CD14-positive monocyte (primary cell): ENCODE measurements around the gene NDP. TPM values are rescaled to one million over a fixed set of nuclear protein-coding genes. Genes with fewer than 3 reads are reported as not detected.

ENCODE experiments used
- DNase-seq, 3 donors: peaks; one replicate each; pipeline ENCODE4 v3.0.0-alpha.2; 2011 to 2022
- H2AFZ ChIP-seq: 2 replicates; pipeline ENCODE4 v1.6.0; 2012; ENCODE audit warnings: mild to moderate bottlenecking, low read depth, low read length, inconsistent platforms; ENCODE audit not compliant: insufficient read depth, poor library complexity, severe bottlenecking
- H3K27ac ChIP-seq, 2 donors: 1 replicate in 1 of 2; 2 replicates in 1 of 2; pipeline ENCODE4 v1.5.1; 2012 to 2013; ENCODE audit warnings: low read length in 2 of 2, control low read depth in 1 of 2, inconsistent platforms in 1 of 2, low read depth in 1 of 2, mild to moderate bottlenecking in 1 of 2
- H3K27me3 ChIP-seq, 2 donors: one replicate each; pipeline versions ENCODE4 v1.6.0 to v1.6.1; 2011 to 2013; ENCODE audit warnings: low read length in 2 of 2; ENCODE audit not compliant: control insufficient read depth in 2 of 2, insufficient read depth in 2 of 2
- H3K36me3 ChIP-seq, 2 donors: replicated peaks in 1 of 2; 1 replicate in 1 of 2; 2 replicates in 1 of 2; pipeline versions ENCODE4 v1.5.1 to v1.6.1; 2012 to 2013; ENCODE audit warnings: low read length in 2 of 2, control low read depth in 1 of 2, inconsistent platforms in 1 of 2, mild to moderate bottlenecking in 1 of 2; ENCODE audit not compliant: insufficient read depth in 2 of 2, control insufficient read depth in 1 of 2
- H3K4me1 ChIP-seq, 2 donors: 1 replicate in 1 of 2; 2 replicates in 1 of 2; pipeline versions ENCODE4 v1.5.1 to v1.6.1; 2012 to 2013; ENCODE audit warnings: low read length in 2 of 2, control low read depth in 1 of 2, inconsistent platforms in 1 of 2, mild to moderate bottlenecking in 1 of 2, moderate library complexity in 1 of 2; ENCODE audit not compliant: insufficient read depth in 2 of 2, control insufficient read depth in 1 of 2
- H3K4me2 ChIP-seq: replicated peaks from 2 replicates; pipeline ENCODE3; 2012; ENCODE audit warnings: low read length, moderate library complexity, mild to moderate bottlenecking; ENCODE audit not compliant: poor library complexity, severe bottlenecking; ENCODE audit errors: extremely low read depth
- H3K4me3 ChIP-seq, 3 experiments: fragments of 200-600 bp in 1 of 3; sonication (generic) in 1 of 3; replicated peaks in 1 of 3; 1 replicate in 2 of 3; 2 replicates in 1 of 3; pipeline ENCODE4 v1.5.1; 2011 to 2013; ENCODE audit warnings: low read length in 3 of 3, mild to moderate bottlenecking in 3 of 3, control low read depth in 2 of 3, low read depth in 2 of 3, inconsistent platforms in 1 of 3, moderate library complexity in 1 of 3
- H3K79me2 ChIP-seq: 2 replicates; pipeline ENCODE4 v1.6.0; 2012; ENCODE audit warnings: mild to moderate bottlenecking, control low read depth, inconsistent platforms, low read length, moderate library complexity; ENCODE audit not compliant: insufficient read depth
- H3K9ac ChIP-seq: 2 replicates; pipeline ENCODE4 v1.6.0; 2017; ENCODE audit warnings: low read length, mild to moderate bottlenecking; ENCODE audit not compliant: insufficient read depth, poor library complexity, severe bottlenecking
- H3K9me3 ChIP-seq, 2 donors: replicated peaks in 1 of 2; 1 replicate in 1 of 2; 2 replicates in 1 of 2; pipeline versions ENCODE4 v1.5.1 to v1.6.1; 2012 to 2013; ENCODE audit warnings: low read length in 2 of 2, control low read depth in 1 of 2; ENCODE audit not compliant: control insufficient read depth in 1 of 2, insufficient read depth in 1 of 2
- H4K20me1 ChIP-seq: 2 replicates; pipeline ENCODE4 v1.6.0; 2012; ENCODE audit warnings: mild to moderate bottlenecking, low read length, control low read depth, moderate library complexity; ENCODE audit not compliant: insufficient read depth
- H3K27ac Mint-ChIP-seq, 7 donors: one replicate each; pipeline ENCODE4 v1.8.0; 2020; ENCODE audit warnings: mild to moderate bottlenecking in 7 of 7, mixed read lengths in 7 of 7, moderate library complexity in 6 of 7, inconsistent platforms in 2 of 7
- H3K27me3 Mint-ChIP-seq, 3 donors: one replicate each; pipeline ENCODE4 v1.8.0; 2021 to 2022; ENCODE audit warnings: low read depth in 3 of 3, mild to moderate bottlenecking in 3 of 3, mixed read lengths in 3 of 3, moderate library complexity in 3 of 3, inconsistent platforms in 1 of 3
- H3K36me3 Mint-ChIP-seq, 2 donors: one replicate each; pipeline ENCODE4 v1.8.0; 2020; ENCODE audit warnings: mixed read lengths in 2 of 2, inconsistent platforms in 1 of 2, mild to moderate bottlenecking in 1 of 2
- H3K4me1 Mint-ChIP-seq: one replicate; pipeline ENCODE4 v1.8.0; 2020; ENCODE audit warnings: mild to moderate bottlenecking, mixed read lengths
- H3K4me3 Mint-ChIP-seq, 2 donors: one replicate each; pipeline ENCODE4 v1.8.0; 2020; ENCODE audit warnings: mild to moderate bottlenecking in 2 of 2, mixed read lengths in 2 of 2, moderate library complexity in 1 of 2
- H3K9me3 Mint-ChIP-seq, 7 donors: one replicate each; pipeline ENCODE4 v1.8.0; 2020 to 2022; ENCODE audit warnings: mixed read lengths in 7 of 7, mild to moderate bottlenecking in 6 of 7, moderate library complexity in 6 of 7, inconsistent platforms in 2 of 7
- CTCF ChIP-seq: fragments of 200-600 bp; IDR thresholded peaks from one replicate; pipeline ENCODE4 v1.8.0; 2022; ENCODE audit warnings: antibody characterized with exemption, mild to moderate bottlenecking
- WGBS: methylation state at CpG from one replicate; pipeline ENCODE4 v1.1.5; 2013; ENCODE audit warnings: missing lambda C conversion rate; ENCODE audit not compliant: insufficient coverage; 5-methylcytosine and 5-hydroxymethylcytosine counted together
- intact Hi-C, 2 donors: fragments of 100-400 bp; cut with micrococcal nuclease; formaldehyde crosslinking; loops; one replicate each; pipeline versions ENCODE4 v1.15.0 to v1.15.1; 2023
- polyA plus RNA-seq, 3 donors: library from polyadenylated mRNA; depleted of rRNA in 1 of 3; unstranded in 2 of 3; stranded (reverse) in 1 of 3; fragments of 300-500 nt in 2 of 3; fragments of >200 nt in 1 of 3; fragmentation: Illumina TruSeq in 2 of 3; gene quantifications; 1 replicate in 2 of 3; 2 replicates in 1 of 3; pipeline ENCODE4 v1.2.3, GENCODE V29; 2012 to 2021

The NDP gene
- polyA plus RNA-seq, 3 donors: not detected

DNA sequence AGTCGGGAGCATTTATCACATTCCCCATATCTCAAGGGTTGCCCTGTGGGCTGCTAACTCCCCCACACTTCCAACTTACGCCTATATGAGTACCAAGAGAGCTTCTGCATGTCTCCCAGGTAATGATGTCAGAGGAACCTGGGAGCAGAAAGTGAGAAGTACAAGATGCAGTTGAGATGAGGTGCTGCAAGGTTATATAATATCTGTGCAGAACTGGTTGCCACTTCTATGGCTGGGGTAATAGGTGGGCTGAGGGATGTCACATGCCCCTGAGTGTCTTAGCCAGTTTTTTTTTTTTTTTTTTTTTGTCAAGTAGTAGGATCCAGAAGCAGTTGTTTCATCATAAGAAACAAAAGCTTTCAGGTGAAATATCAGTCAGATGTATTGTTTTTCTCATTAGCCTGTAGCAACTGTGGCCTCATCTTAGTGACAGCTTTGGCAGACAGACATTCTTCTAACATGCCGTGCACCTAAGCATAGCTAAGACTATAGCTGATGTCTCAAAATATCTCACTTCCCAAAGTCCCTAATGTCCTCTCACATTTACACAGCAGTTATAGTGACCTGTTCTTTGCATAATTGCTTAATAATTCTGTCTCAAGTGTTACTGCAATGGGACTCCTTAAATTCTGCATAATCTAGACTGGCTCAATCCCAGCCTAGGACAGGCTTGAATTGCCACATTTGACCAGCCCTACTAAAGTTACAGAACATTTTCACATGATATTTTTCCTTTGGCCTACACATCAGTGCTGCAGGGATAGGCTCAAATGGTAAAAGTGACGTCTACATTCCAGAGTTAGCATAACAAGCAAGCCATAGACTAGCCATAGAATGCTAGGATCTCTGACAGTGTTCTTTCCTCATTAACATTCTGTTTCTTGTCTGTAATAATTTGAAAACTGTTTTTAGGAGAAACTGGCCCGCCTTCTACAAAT is 73.0 kb downstream of the NDP start:
- Histone ChIP-seq H3K36me3 (no peaks in the 10 kb centered on the region), H2AFZ (no peak overlapping the region), H4K20me1 (no peaks in the 10 kb centered on the region), H3K4me3 (no peak overlapping the region), H3K4me2 (no peak overlapping the region), H3K27ac (no peak overlapping the region), H3K9ac (no peak overlapping the region), H3K79me2 (no peaks in the 10 kb centered on the region), H3K9me3 (no peaks in the 10 kb centered on the region), H3K27me3 (no peaks in the 10 kb centered on the region), H3K4me1 (no peaks in the 10 kb centered on the region)
- Mint-ChIP-seq H3K27me3 (peaks cover 0 to 5% (median 2%) of the 10 kb centered on the region in 3 donors), H3K4me3 (no peak overlapping the region), H3K36me3 (no peaks in the 10 kb centered on the region), H3K9me3 (peaks cover 0 to 2% (median 0%) of the 10 kb centered on the region in 7 donors), H3K4me1 (no peaks in the 10 kb centered on the region), H3K27ac (no peak overlapping the region)
- no peak for TF ChIP-seq CTCF
- no peak for DNase-seq
- no CpG with 5 or more reads among the region's 5 CpGs for WGBS
- intact Hi-C loops: no loop called here

Other genes starting within 250 kb of the NDP start
- gene MAOB, start 90.9 kb downstream of the NDP start, polyA plus RNA-seq: not detected